ENCODE measurements around the gene PRR12. TPM values are rescaled to one million over a fixed set of nuclear protein-coding genes. Genes with fewer than 3 reads are reported as not detected.

PRR12 gene
- polyA plus RNA-seq, 1 donor: 20.7 TPM

GRCh38 chr19:49590071-49590970, 661 bp upstream of the PRR12 start:
- peak; percentile 96 for DNase-seq

DNA sequence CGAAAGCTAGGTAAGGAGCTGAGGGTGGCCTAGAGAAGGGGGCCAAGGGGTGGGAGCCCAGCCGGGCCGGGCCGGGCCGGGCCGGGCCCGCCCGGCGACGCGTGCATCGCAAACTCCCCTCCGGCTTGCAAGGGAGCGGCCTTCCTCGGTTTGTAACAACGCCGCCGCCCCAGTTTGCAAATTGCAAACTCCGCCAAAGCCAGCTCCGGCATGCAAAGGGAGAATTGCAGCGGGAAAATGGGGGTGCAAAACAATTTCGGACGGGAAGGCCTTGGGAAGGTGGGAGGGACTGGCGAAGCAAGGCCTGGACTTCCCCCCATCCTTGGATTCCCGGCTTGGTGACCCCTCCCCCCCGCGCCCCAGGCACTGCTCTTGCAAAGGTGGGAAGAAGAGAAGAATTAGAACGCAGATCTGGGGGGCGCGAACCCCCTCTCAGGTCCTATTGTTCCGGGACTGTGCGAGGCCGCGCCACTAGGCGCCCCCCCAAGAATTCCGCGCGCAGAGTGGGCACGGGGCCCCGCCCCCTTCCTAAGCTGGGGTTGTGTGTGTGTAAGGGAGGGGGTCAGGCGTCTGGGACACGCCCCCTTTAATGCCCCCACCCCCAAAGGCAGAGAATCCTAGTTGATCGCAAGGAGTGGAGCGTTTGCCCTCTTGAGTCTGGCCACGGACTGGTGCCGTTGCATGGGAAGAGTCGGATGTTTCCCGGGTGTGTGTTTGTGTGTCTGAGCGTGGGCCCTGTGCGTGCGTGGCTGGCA, 926 bp downstream of the PRR12 start:
- no peak for DNase-seq

- no peak for DNase-seq
Measured at GRCh38 chr19:49592486-49593232, 1.7 kb downstream of the PRR12 start.

DNA sequence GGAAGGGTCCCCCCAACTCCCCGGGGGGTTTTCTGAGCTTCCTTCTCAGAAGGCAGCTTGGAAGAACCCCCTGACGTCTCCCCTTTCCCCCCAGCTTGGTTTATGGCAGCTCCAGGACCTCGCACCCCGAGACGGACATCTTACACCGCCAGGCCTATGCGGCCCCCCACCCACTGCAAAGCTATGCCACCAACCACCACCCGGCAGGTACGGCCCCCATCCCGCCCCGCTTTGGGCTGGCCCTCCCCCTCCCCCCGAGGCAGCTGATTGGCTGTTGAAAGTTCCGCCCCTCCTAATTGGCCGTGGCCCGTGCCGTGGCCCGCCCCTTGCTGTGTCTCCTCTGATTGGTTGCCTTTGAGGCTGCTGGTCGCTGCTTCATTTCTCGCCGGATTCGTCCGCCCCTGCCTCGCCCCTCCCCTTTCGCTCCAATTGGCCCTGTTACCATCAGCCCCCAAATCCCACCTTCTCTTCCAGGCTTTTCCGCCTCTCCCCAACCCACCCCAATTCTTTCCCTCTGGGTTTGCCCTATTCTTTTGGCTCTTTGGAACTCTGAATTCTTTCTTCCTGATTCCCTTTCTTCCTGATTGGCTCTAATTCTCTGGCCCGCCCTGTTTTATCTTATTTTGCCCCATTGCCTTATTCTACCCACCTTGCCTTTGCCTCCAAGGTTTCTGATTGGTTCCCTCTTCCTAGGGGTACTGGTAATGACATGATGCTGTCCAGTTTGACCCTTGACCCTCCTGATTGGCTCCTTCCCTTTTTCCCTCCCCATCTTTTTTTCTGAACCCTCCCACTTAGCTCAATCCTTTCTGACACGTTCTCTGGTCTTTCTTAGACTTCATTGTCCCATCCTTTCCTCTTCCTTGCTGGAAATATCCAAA, 2.5 kb downstream of the PRR12 start:
- DNase-seq: peak; percentile 89

- DNase-seq: no peak
Measured at GRCh38 chr19:49594157-49594992, 3.4 kb downstream of the PRR12 start.

GRCh38 chr19:49594993-49595818, 4.2 kb downstream of the PRR12 start:
- DNase-seq: no peak

DNA sequence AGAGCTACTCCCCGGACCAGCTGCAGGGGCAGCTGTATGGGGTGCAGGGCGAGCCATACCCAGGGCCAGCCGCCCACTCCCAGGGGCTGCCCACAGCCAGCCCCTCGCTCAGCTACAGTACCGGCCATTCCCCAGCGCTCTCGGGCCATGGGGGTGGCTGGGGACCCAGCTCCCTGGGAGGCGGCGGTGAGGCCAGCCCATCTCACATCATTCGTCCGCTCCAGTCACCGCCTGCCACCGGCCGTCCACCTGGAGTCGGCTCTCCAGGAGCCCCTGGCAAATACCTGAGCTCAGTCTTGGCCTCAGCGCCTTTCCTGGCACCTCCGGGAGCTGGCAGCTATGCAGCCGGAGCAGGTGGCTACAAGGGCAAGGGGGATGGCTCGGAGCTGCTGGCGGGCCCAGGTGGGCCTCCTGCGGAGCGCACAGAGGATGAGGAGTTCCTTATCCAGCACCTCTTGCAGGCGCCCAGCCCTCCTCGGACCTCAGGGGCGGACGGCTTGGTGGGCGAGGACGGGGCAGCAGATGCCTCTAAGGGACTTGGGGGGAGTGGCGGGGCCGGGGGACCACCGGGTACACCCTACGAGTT, 4.9 kb downstream of the PRR12 start:
- no peak for DNase-seq

- no peak for DNase-seq
Measured at GRCh38 chr19:49596407-49596806, 5.4 kb downstream of the PRR12 start.

- DNase-seq: no peak
Measured at GRCh38 chr19:49596954-49597702, 6.1 kb downstream of the PRR12 start.

DNA sequence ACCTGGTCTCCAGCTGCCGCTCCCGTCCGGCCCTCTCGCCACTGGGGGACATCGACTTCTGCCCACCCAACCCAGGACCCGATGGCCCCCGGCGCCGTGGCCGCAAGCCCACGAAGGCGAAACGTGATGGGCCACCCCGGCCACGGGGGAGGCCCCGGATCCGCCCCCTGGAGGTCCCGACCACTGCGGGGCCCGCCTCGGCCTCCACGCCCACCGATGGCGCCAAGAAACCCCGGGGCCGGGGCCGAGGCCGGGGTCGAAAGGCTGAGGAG, 6.7 kb downstream of the PRR12 start:
- DNase-seq: no peak

DNA sequence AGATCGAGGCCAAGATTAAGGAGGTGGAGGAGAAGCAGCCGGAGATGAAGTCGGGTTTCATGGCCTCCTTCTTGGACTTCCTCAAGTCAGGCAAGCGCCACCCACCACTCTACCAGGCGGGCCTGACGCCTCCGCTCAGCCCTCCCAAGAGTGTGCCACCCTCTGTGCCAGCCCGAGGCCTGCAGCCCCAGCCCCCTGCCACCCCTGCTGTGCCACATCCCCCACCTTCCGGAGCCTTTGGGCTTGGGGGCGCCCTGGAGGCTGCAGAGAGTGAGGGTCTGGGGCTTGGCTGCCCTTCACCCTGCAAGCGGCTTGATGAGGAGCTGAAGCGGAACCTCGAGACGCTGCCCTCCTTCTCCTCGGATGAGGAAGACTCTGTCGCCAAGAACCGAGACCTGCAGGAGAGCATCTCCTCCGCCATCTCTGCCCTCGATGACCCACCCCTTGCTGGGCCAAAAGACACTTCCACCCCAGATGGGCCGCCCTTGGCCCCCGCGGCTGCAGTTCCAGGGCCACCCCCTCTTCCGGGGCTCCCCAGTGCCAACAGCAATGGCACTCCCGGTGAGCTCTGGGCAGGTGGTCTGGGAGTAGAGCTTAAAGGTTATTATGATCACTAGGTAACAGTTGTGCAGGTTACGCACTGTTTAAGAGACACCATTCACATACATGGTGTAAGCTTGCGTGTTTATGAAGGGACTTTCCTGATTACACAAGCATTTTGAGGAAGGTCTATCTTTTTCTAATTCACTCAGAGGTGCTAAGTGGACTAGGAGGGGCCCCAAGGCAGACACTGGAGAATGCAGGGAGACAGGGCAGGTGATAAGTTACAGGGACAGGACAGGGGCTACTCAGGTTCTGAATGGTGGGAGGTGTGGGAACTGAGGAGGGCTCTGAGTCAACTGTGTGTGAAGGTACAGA, 8.7 kb downstream of the PRR12 start:
- DNase-seq: no peak

DNA sequence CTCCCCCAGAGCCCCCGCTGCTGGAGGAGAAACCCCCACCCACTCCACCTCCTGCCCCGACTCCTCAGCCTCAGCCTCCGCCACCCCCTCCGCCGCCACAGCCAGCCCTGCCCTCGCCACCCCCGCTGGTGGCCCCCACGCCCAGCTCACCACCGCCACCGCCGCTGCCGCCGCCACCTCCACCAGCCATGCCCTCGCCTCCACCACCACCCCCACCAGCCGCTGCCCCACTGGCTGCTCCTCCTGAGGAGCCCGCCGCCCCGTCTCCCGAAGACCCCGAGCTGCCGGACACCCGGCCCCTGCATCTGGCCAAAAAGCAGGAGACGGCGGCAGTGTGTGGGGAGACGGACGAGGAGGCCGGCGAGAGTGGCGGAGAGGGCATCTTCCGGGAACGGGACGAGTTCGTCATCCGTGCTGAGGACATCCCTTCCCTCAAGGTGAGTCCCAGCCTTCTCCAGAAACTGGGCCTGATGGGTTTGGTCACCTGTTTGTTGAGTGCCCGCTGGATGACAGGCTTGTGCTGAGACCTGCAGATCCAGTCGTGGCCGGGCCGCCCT, 10.6 kb downstream of the PRR12 start:
- DNase-seq: no peak

DNA sequence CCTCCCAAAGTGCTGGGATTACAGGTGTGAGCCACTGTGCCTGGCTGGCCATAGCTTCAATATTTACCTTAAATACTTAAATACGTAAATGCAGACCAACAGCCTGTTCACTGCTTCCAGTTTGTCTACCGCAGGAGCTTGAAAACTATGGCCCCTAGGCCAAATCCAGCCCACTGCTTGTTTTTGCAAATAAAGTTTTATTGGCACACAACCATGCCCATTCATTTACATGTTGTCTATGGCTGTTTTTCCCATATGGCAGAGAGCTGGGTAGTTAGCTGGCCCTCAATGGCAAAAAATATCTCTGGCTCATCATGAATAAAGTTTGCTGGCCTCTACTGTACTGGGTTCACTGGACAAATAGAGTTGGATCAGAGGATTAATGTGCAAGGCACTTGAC, 11.8 kb downstream of the PRR12 start:
- no peak for DNase-seq

GRCh38 chr19:49605605-49606004, 14.6 kb downstream of the PRR12 start:
- DNase-seq: no peak

DNA sequence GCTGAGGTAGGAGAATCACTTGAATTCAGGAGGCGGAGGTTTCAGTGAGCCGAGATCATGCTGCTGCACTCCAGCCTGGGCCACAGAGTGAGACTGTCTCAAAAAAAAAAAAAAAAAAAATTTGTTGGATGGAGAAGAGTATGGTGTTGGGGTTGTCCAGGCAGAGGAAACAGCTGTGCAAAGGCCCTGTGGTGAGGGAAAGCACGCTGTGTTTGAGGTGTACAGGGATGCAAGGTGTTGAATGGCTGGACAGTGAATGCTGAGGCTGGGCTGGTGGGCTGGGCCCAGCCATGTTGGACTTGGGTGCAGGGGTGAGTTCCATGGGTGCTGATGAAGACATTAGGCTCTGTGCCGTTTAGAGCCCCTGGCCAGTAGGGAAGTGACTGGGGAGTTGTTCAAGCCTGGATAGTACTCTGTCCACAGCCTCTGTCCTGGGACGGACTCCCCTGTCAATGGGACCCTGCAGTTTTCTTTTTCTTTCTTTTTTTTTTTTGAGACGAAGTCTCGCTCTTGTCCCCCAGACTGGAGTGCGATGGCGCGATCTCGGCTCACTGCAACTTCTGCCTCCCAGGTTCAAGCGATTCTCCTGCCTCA, 18.6 kb downstream of the PRR12 start:
- no peak for DNase-seq

GRCh38 chr19:49613374-49613773, 22.4 kb downstream of the PRR12 start:
- no peak for DNase-seq

Measured in left kidney (tissue), 2 donors.